ELF-1 (cell line): ENCODE results near the gene ZMYM4.
"Not testable (repeated sequence)": the region's sequence is repeated elsewhere in the genome, so short reads cannot be mapped to it uniquely, and the experiment has no call there.

Experiments
- DNase-seq: peaks from one replicate; pipeline ENCODE4 v3.0.0-alpha.2; 2016; ENCODE audit warnings: low read depth, low spot score

The ZMYM4 gene

GRCh38 chr1:35268282-35269200 is at the start of gene ZMYM4:
Gene ZMYM4 (plus strand): TSS chr1:35268709. CDS start chr1:35269047, 338 bp downstream.
- peak; percentile 94 for DNase-seq

GRCh38 chr1:35220976-35221375 is 47.5 kb upstream of the ZMYM4 start:
- DNase-seq: peak; percentile 44

- DNase-seq: no peak
Measured at GRCh38 chr1:35222322-35223083, 46.0 kb upstream of the ZMYM4 start.

GRCh38 chr1:35223084-35223630 is 45.4 kb upstream of the ZMYM4 start:
- DNase-seq: no peak

- no peak for DNase-seq
Measured at GRCh38 chr1:35226546-35226945, 42.0 kb upstream of the ZMYM4 start.

- DNase-seq: no peak
Measured at GRCh38 chr1:35229587-35230360, 38.7 kb upstream of the ZMYM4 start.

- DNase-seq: no peak
Measured at GRCh38 chr1:35231287-35231686, 37.2 kb upstream of the ZMYM4 start.

- DNase-seq: not testable (repeated sequence)
Measured at GRCh38 chr1:35236772-35237171, 31.7 kb upstream of the ZMYM4 start.

GRCh38 chr1:35243691-35244090 is 24.8 kb upstream of the ZMYM4 start:
- no peak for DNase-seq

- no peak for DNase-seq
Measured at GRCh38 chr1:35247256-35247655, 21.3 kb upstream of the ZMYM4 start.

- no peak for DNase-seq
Measured at GRCh38 chr1:35253941-35254340, 14.6 kb upstream of the ZMYM4 start.

GRCh38 chr1:35255276-35255675 is 13.2 kb upstream of the ZMYM4 start:
- no peak for DNase-seq

GRCh38 chr1:35259561-35259960 is 8.9 kb upstream of the ZMYM4 start:
- no peak for DNase-seq

GRCh38 chr1:35261412-35262120 is 6.9 kb upstream of the ZMYM4 start:
- no peak for DNase-seq

- no peak for DNase-seq
Measured at GRCh38 chr1:35264035-35264434, 4.5 kb upstream of the ZMYM4 start.

- DNase-seq: peak; percentile 91
Measured at GRCh38 chr1:35264871-35265270, 3.6 kb upstream of the ZMYM4 start.

- DNase-seq: no peak
Measured at GRCh38 chr1:35266306-35266705, 2.2 kb upstream of the ZMYM4 start.

- DNase-seq: peak; percentile 8
Measured at GRCh38 chr1:35269201-35269988, 886 bp downstream of the ZMYM4 start.

GRCh38 chr1:35269989-35270289 is 1.4 kb downstream of the ZMYM4 start:
- DNase-seq: no peak

GRCh38 chr1:35270836-35271235 is 2.3 kb downstream of the ZMYM4 start:
- no peak for DNase-seq
